GM18505 (cell line): ENCODE measurements around the gene GOLGA8T.
"Not testable (repeated sequence)": the region's sequence is repeated elsewhere in the genome, so short reads cannot be mapped to it uniquely, and the experiment has no call there.

Experiments used
- ATAC-seq: cut with Tn5 transposase; IDR thresholded peaks from one replicate; pipeline ENCODE4 v1.9.1; 2021; ENCODE audit not compliant: unreplicated experiment

The GOLGA8T gene

DNA sequence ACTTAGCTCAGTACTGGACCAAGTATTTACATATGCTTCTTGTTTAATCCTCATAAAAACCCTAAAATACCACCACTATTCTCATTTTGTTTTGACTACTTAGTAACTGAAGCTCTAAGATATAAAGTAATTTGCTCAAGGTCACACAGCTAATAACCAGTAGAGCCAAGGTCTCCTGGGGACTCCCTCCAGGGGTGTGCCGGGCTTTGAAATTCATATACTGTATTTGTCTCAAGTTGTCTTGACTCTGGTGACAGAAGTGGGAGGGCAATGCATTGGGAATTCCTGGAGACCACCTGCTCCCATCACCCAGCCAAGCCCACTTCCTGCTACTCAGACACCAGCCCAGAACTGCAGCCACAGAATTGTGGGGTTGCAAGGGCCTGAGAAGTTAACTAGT lies 54.9 kb downstream of the GOLGA8T start:
- ATAC-seq, result not testable (repeated sequence)

DNA sequence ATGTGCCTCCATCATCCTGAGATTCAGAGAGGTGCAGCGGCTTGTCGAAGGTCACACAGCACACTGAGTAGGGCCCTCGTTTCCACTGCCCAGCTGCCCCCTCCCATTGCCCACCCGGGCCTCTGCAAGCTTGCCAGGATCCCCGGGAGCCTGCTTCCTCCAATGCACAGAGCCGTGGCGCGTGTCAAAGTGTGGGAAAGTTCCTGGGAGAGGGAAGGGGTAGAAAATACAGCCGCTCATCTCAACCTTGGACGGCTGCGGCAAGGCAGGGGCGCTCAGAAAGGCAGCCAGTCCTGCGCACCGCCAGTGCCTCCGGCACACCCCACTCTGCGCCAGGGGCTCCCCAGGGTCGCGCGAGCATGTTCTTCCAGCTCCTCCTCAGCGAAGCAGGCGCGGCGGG lies 56.3 kb downstream of the GOLGA8T start:
- ATAC-seq, result not testable (repeated sequence)

DNA sequence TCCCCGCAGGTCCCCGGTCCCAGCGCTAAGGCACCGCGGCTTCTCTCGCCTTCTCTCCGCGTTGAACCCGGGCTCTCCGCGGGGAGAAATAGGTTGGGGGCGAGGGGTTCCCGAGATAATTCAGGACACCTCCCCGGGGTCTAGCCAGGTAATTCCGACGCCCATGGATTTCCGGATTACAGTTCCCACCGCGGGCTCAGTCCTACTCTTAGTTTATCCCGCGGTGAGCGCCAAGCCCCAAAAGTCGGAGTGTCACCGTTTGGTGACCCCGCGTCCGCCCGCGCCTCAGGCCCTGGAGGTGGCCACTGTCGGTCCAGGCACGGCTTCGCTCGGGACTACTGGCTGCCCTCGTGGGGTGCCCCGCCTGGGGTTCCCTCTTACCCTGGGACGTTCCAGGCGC lies 56.8 kb downstream of the GOLGA8T start:
- not testable (repeated sequence) for ATAC-seq

DNA sequence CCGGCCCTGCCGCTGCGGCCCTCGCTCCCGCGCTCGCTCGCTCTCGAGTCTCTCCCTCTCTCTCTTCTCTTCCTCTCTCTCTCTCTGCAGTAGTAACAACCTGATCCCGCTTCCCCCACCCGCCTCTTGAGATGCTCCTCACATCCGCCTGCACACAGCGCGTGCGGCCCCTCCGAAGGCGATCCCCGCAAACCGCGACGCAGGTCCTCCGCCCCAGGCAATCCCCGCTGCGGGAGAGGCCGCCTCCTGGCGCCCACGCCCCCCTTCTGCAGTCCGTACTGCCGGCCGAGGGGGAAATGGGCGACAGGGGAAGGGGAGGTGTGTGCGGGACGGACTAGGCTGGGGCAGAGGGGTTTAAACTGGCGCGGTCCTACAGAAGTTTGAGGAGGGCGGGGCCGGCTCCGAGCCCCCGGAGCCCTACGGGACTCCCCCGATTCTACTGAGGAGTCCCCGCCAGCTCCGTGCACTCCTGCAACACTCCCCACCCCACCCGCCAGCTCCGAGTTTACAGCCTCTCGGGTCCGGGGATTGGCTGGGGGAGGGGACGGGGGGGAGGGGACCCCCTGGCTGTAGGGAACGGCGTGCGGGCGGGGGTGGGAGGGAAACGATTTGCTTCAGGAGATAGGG lies 57.4 kb downstream of the GOLGA8T start:
- not testable (repeated sequence) for ATAC-seq

DNA sequence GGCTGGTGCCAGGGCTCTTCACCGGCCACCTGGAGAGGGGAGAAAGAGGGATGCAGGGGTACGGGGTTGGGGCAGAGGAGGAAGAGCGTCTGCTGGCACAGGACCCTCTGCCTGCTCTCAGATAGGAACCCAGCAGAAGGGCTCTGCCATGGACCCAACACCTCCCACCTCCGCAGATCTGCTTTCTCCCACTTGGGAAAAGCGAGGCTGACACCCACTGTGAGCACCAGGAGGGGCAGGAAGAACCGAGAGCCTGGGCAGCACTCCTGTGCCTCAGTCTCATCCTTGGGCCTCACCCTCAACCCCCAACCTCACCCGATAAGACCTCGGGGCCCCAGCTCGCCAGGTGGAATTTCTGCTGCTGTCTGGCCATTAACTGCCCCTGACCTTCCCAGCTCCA lies 58.0 kb downstream of the GOLGA8T start:
- ATAC-seq, result not testable (repeated sequence)
